GM12891 (cell line): ENCODE measurements around the gene PPP1R1C.

ENCODE experiments used
- POLR2A ChIP-seq: IDR thresholded peaks from 2 replicates; pipeline ENCODE4 v1.6.1; 2011; ENCODE audit warnings: low read depth, low read length, control low read depth
- POLR2AphosphoS5 ChIP-seq: IDR thresholded peaks from 2 replicates; pipeline ENCODE4 v1.6.1; 2011; ENCODE audit warnings: low read depth, low read length, control low read depth
- POU2F2 ChIP-seq: IDR thresholded peaks from 2 replicates; pipeline ENCODE4 v1.6.1; 2011; ENCODE audit warnings: low read depth, mild to moderate bottlenecking, control low read depth, low read length, moderate library complexity
- TAF1 ChIP-seq: IDR thresholded peaks from 2 replicates; pipeline ENCODE4 v1.6.1; 2011; ENCODE audit warnings: low read depth, low read length, control low read depth

GRCh38 chr2:181944164-181944913 lies 41.3 kb upstream of the PPP1R1C start:
- TF ChIP-seq POLR2A (no peak), TAF1 (no peak), POLR2AphosphoS5 (no peak), POU2F2 (no peak)
